ENCODE data around the gene UQCC5. TPM values are rescaled to one million over a fixed set of nuclear protein-coding genes. Genes with fewer than 3 reads are reported as not detected.
A peak's percentile ranks its signal among the peaks of the same experiment; 100 is the strongest.

Gene UQCC5
- total RNA-seq, 1 experiment from 2014 or later, result 11.0 TPM

DNA sequence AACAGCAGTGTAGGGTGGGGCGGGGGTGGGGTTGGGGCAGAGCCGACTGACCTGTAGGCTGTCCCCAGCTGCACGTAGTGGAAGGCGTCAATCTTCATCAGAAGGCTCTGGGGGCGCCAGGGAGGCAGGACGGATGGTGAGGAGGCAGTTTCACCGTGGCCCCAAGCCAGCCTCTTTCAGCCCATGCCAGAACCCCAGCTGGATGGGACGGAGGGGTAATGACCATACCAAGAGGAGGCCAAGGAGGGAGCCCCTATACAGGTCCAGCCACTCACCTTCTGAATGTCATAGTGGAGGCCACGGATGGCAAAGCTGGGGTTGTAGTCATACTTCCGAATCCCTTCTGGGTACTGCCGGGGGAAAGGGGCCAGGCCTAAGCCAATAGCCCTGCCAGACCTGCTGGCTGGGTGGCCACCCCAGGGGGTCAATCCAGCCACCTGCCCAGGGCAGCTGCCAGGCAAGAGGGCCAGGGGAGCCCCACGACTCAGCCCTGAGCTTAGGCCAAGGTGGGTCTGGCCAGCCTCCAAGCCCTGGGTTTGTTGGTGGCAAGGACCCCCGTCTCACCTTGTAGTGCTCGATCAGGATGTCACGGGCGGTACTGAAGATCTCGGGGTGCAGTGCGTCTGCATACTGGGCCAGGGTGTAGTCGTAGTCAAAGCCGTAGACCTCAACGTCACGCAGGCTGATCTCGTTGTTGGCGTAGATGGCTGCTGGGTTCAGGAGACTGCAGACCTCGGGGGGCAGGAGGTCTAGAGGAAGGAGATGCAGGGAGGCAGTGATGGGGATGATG, 7.6 kb upstream of the UQCC5 start:
- DNase-seq (ENCODE audit: low read depth, low spot score), result no peak
- in situ Hi-C loops (cut with HindIII; ENCODE audit: low pct_unique_long_range_greater_than_20kb, low sequenced_read_pairs), result no loop called here

DNA sequence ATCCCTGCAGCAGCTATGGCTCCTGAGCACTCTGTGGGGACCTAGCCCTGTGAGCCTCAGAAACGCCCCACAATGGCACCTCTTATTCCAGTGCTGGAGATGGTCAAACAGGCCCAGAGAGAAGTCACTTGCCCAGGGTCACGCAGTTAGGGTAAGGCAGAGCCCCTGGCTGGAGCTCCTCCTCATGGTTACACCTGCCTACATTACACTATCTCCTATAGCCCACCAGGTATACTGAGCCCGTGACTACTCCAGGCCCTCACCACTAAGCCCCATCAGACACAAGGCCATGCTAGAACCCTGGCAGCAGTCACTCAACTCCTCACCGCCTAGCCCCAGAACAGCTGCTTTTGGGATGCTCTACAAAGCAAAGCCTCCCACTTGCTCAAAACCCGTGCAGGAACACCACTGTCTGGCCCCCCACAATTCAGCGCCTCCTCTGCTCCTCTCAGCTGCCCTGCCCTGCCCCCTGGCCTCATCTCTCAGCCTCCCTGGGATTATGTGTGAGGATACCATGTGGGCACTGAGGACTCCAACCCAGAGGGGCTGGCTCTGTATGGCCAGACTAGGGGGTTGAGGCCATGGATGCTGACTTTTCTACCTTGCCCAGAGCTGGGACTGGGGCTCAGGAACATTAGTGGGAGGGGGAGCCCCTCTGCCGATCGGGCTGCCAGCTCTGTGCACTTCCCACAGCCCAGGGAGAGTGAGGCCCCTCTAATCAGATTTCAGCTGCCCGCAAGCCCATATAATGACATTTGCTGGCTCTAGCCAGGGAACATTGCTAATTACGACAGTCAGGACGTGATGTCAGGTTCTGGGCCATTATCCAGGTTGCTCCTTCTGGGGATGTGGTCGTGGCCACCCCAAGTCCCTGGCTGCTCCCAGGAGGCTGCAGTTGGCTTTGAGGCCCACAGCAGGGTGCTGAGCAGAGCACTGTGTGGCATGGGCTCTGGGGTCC, 6.8 kb upstream of the UQCC5 start:
- no peak for DNase-seq (ENCODE audit: low read depth, low spot score)
- in situ Hi-C loops (cut with HindIII; ENCODE audit: low pct_unique_long_range_greater_than_20kb, low sequenced_read_pairs), result no loop called here

- in situ Hi-C loops (cut with HindIII; ENCODE audit: low pct_unique_long_range_greater_than_20kb, low sequenced_read_pairs), result no loop called here
- no peak for DNase-seq (ENCODE audit: low read depth, low spot score)
Measured at GRCh38 chr3:52530918-52531826, 5.2 kb upstream of the UQCC5 start.

GRCh38 chr3:52531860-52532516, 4.4 kb upstream of the UQCC5 start:
- DNase-seq (ENCODE audit: low read depth, low spot score), result no peak
- in situ Hi-C loops (cut with HindIII; ENCODE audit: low pct_unique_long_range_greater_than_20kb, low sequenced_read_pairs), result no loop called here

- no peak for DNase-seq (ENCODE audit: low read depth, low spot score)
Measured at GRCh38 chr3:52532517-52532837, 3.9 kb upstream of the UQCC5 start.

DNA sequence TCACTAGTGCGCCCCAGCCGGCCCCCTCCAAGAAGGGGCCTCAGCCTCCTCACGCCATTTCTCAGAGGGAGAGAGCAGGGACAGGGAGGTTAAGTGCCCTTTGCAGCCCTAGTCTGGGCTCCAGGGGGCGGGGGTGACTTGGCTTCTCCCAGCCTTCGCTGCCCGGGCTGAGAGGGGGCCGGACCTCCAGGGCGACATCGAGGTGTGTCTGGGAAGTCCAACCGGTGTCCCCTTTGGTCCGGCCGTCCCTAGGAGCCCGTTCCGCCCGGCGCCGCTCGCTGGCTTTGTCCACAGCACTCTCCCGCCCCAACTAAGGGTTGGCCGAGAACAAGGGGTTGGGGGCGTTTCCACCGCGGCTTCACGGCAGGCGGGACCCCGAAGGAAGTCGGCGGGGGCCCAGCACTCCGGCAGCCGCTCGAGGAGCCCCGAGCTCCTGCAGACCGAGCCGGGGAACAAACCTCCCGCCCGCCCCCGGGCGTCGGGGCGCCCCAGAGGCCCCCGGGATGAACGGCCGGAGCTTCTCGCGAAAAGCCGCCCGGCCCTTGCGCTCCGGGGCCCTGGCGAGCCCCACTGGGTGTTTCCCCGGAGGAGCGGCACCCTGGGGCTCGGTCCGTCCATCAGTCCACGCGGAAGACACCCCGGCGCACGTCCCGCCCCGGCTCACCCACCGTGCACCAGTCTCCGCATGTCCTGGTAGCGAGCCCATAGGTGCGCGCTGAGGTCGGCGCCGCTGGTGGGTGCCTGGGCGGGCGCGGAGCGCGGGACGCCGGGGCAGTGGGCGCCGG, 3.4 kb upstream of the UQCC5 start:
- in situ Hi-C loops (cut with HindIII; ENCODE audit: low pct_unique_long_range_greater_than_20kb, low sequenced_read_pairs), result no loop called here
- no peak for DNase-seq (ENCODE audit: low read depth, low spot score)

More at GRCh38 chr3:52532517-52532837, 3.9 kb upstream of the UQCC5 start:
- in situ Hi-C loops (cut with HindIII; ENCODE audit: low pct_unique_long_range_greater_than_20kb, low sequenced_read_pairs), result no loop called here

- DNase-seq (ENCODE audit: low read depth, low spot score), result peak; percentile 69
- in situ Hi-C loops (cut with HindIII; ENCODE audit: low pct_unique_long_range_greater_than_20kb, low sequenced_read_pairs), result no loop called here
Measured at GRCh38 chr3:52533623-52534280, 2.7 kb upstream of the UQCC5 start, which contains the start of gene NT5DC2. NT5DC2 (minus strand) TSS chr3:52533857; CDS start chr3:52533737, 120 bp downstream.

DNA sequence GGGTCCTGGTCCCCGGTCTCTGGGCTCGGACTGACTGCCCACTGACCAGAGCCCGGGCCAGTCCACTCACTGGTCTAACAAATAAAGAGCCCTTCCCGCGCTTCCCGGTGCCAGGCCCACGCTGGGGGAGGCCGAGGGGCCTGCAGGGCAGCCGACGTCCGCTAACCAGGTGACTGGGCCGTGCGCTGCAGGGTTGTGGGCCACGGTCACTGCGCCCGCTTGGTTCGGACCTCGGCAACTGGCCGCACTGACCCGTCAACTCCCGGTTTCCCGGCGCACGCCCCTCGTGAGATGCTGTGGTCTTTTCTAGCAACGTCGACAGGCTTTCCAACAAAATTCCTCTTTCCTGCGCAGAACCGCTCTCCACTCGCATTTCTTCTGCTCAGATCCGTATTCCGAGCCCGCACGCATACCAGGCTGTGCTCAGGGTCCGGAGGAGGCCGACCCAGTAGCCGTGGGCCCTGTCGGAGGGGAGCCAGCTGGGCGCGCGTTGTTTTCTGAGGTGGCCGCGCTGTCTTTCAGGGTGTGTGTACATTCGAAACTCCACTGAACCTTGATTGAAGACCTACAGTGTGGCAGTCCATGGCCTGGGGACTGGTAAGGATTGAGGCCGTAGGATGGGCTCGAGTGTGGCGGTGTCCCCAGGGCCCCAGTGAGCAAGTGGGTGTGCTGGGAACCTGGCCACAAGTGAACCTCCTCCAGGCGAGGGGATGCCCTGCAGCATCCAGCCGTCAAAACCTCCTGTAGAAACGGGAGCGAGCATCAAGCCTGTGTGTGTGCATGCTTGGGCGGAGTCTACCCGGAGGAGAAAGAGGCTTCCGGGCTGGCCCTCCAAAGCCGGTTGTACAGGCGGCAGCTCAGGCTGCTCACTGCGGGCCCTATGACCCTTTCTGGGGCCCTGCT, 1.9 kb upstream of the UQCC5 start:
- in situ Hi-C loops (cut with HindIII; ENCODE audit: low pct_unique_long_range_greater_than_20kb, low sequenced_read_pairs), result no loop called here
- no peak for DNase-seq (ENCODE audit: low read depth, low spot score)

DNA sequence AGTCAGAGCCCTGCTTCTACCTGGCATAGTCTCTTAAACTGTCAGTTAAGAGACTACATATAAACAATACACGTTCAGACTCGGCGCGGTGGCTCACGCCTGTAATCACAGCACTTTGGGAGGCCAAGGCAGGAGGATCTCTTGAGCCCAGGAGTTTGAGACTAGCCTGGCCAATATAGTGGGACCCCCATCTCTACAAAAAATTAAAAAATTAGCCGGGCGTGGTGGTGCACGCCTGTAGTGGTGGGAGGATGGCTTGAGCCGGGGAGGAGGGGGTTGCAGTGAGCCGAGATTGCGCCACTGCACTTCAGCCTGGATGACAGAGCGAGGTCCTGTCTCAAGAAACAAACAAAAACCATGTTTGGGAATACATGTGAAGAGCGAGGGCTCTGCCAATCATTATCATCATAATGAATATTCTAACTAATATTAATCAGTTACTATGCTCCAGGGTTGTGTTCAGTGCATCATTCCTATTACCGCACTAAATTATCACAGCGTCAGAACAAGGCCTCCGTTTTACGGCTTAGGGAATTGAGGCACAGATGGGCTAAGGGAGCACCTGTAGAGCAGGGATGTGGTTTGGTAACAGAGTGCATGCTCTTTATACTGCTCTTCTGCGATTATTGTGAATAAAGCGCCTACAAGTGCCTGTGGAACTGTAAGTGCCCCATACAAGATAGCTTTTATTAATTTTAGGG, 844 bp upstream of the UQCC5 start:
- in situ Hi-C loops (cut with HindIII; ENCODE audit: low pct_unique_long_range_greater_than_20kb, low sequenced_read_pairs), result no loop called here
- no peak for DNase-seq (ENCODE audit: low read depth, low spot score)

GRCh38 chr3:52536112-52536368, 365 bp upstream of the UQCC5 start:
- no peak for DNase-seq (ENCODE audit: low read depth, low spot score)
- in situ Hi-C loops (cut with HindIII; ENCODE audit: low pct_unique_long_range_greater_than_20kb, low sequenced_read_pairs), result no loop called here

GRCh38 chr3:52537165-52537620, 788 bp downstream of the UQCC5 start:
- in situ Hi-C loops (cut with HindIII; ENCODE audit: low pct_unique_long_range_greater_than_20kb, low sequenced_read_pairs), result no loop called here
- DNase-seq (ENCODE audit: low read depth, low spot score), result no peak

DNA sequence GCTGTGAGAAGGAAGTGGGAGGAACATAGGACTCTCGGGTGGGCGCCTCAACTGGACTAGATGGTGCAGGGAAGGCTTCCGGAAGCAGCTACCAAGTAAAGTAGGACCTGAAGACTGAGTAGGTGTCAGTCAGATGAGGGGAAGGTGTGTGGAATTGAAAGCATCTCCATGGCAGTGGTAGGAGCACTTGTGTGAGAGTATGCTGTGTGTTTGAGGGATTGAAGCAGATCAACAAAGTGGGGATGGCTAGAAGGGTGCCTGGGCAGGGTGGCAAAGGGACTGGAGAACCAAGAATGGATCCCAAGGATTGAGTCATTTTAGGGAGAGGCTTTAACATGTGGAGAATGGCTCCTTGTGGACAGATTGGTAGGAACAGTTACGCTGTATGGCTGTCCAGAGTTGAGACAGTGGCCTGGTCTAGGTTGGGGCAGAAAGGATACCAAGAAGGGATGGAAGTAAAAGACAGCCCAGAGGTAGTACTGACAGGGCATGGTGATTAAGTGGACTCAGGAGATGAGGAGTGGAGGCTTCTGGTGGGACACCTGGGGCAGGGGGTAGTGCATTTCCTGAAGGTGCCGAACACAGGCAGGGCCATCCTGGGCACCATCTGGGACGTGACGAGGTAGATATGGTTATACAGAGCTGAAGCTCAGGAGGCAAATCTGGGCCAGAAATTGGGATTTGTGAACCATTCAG, 1.5 kb downstream of the UQCC5 start:
- in situ Hi-C loops (cut with HindIII; ENCODE audit: low pct_unique_long_range_greater_than_20kb, low sequenced_read_pairs), result no loop called here
- DNase-seq (ENCODE audit: low read depth, low spot score), result no peak

- no peak for DNase-seq (ENCODE audit: low read depth, low spot score)
- in situ Hi-C loops (cut with HindIII; ENCODE audit: low pct_unique_long_range_greater_than_20kb, low sequenced_read_pairs), result no loop called here
Measured at GRCh38 chr3:52539010-52539653, 2.7 kb downstream of the UQCC5 start.

DNA sequence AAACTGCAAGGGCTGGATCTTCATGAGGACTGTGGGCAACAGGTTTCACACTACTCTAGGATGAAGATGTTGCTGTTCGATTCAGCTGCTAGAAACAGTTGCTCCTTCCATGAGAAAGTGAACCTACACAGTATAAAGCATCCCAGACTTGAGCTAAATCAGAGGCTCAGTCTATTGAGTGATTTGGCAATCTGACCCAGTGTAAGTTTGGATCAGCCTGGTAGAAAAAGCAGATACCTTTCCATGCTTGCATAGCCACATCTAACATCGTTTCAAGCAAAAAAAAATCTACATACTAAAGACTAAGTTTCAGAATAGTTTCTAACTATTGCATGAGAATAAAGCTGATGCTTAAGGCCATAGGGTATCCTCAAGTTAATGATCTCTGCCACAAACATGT, 4.6 kb downstream of the UQCC5 start:
- DNase-seq (ENCODE audit: low read depth, low spot score), result no peak
- in situ Hi-C loops (cut with HindIII; ENCODE audit: low pct_unique_long_range_greater_than_20kb, low sequenced_read_pairs), result no loop called here

All from SK-MEL-5 (cell line).